K562 (cell line): Measurements from ENCODE around the gene ECE2. TPM values are rescaled to one million over a fixed set of nuclear protein-coding genes. Genes with fewer than 3 reads are reported as not detected.

ENCODE experiments used
- CBX1 ChIP-seq: sonication (generic); IDR thresholded peaks from 2 replicates; pipeline ENCODE4 v1.6.1; 2016; ENCODE audit warnings: antibody characterized with exemption, low read depth, mild to moderate bottlenecking
- DMBX1 ChIP-seq: fragments of 250-450 bp; sonication (Bioruptor Pico); IDR thresholded peaks from 2 replicates; pipeline ENCODE4 v1.8.0; 2022; ENCODE audit warnings: inconsistent platforms, mild to moderate bottlenecking, moderate library complexity, borderline replicate concordance
- FOS ChIP-seq: IDR thresholded peaks from 3 replicates; pipeline ENCODE4 v1.6.1; 2011; ENCODE audit not compliant: insufficient read length; ENCODE audit errors: extremely low read depth
- FOSL1 ChIP-seq: fragments of 200-800 bp; sonication (Bioruptor generic); conservative IDR thresholded peaks from 2 replicates; pipeline ENCODE4 v1.6.1; 2016; ENCODE audit warnings: missing genetic modification characterization, missing compliant biosample characterization
- FOXM1 ChIP-seq, 2 experiments: fragments of 450-650 bp in 1 of 2; sonication (generic) in 1 of 2; formaldehyde crosslinking in 1 of 2; IDR thresholded peaks; 2 replicates each; pipeline versions ENCODE4 v1.6.1 to v1.9.0; 2017 to 2022; ENCODE audit warnings: low read depth in 2 of 2, mild to moderate bottlenecking in 2 of 2, missing genetic modification reagents in 1 of 2, moderate library complexity in 1 of 2
- HDAC8 ChIP-seq: fragments of 450-650 bp; IDR thresholded peaks from 2 replicates; pipeline ENCODE4 v1.6.1; 2016; ENCODE audit warnings: mild to moderate bottlenecking, missing genetic modification characterization, moderate library complexity, missing compliant biosample characterization
- ID3 ChIP-seq, 2 experiments: fragments of 250-450 bp in 1 of 2; fragments of 450-650 bp in 1 of 2; sonication (Bioruptor Pico) in 1 of 2; IDR thresholded peaks; 2 replicates each; pipeline versions ENCODE4 v1.6.1 to v1.8.0; 2016 to 2021; ENCODE audit warnings: mild to moderate bottlenecking in 2 of 2, moderate library complexity in 2 of 2, missing compliant biosample characterization in 1 of 2, missing genetic modification characterization in 1 of 2
- JUND ChIP-seq, 2 experiments: IDR thresholded peaks; 2 replicates in 1 of 2; 3 replicates in 1 of 2; pipeline ENCODE4 v1.6.1; 2011; ENCODE audit warnings: borderline replicate concordance in 2 of 2, low read depth in 2 of 2, low read length in 2 of 2, improper control_type of control experiment in 1 of 2, missing biosample characterization in 1 of 2, missing genetic modification characterization in 1 of 2, missing genetic modification reagents in 1 of 2
- KDM1A ChIP-seq, 2 experiments: fragments of 450-650 bp; IDR thresholded peaks; 2 replicates each; pipeline ENCODE4 v1.6.1; 2016; ENCODE audit warnings: mild to moderate bottlenecking in 2 of 2
- MAX ChIP-seq: sonication (generic); formaldehyde crosslinking; IDR thresholded peaks from 2 replicates; pipeline ENCODE4 v1.9.0; 2022; ENCODE audit warnings: mild to moderate bottlenecking, missing genetic modification reagents
- MBD2 ChIP-seq: sonication (generic); IDR thresholded peaks from 2 replicates; pipeline ENCODE4 v1.6.1; 2016; ENCODE audit warnings: low read depth, borderline replicate concordance
- MTA1 ChIP-seq: fragments of 450-650 bp; IDR thresholded peaks from 2 replicates; pipeline ENCODE4 v1.6.1; 2017; ENCODE audit warnings: borderline replicate concordance
- NCOA2 ChIP-seq, 2 experiments: fragments of 450-650 bp; IDR thresholded peaks; 2 replicates each; pipeline ENCODE4 v1.6.1; 2018; ENCODE audit warnings: mild to moderate bottlenecking in 2 of 2, moderate library complexity in 1 of 2; ENCODE audit not compliant: partially characterized antibody in 2 of 2
- NCOA6 ChIP-seq: fragments of 450-650 bp; IDR thresholded peaks from 2 replicates; pipeline ENCODE4 v1.6.1; 2017; ENCODE audit warnings: mild to moderate bottlenecking
- SAFB2 ChIP-seq: fragments of 200-400 bp; formaldehyde crosslinking; IDR thresholded peaks from 2 replicates; pipeline ENCODE4 v1.6.1; 2018; ENCODE audit warnings: borderline replicate concordance, low read length, low read depth, moderate library complexity; ENCODE audit not compliant: severe bottlenecking
- TOE1 ChIP-seq, 2 experiments: fragments of 450-650 bp in 1 of 2; sonication (generic) in 1 of 2; formaldehyde crosslinking in 1 of 2; IDR thresholded peaks; 2 replicates each; pipeline versions ENCODE4 v1.7.1 to v1.8.0; 2016 to 2022; ENCODE audit warnings: borderline replicate concordance in 2 of 2, mild to moderate bottlenecking in 2 of 2, antibody characterized with exemption in 1 of 2, inconsistent platforms in 1 of 2, low read depth in 1 of 2, missing genetic modification reagents in 1 of 2, moderate library complexity in 1 of 2
- YY1 ChIP-seq, 3 experiments: IDR thresholded peaks; 2 replicates each; pipeline ENCODE4 v1.6.1; 2011; ENCODE audit warnings: low read length in 2 of 3, mild to moderate bottlenecking in 2 of 3, moderate library complexity in 2 of 3, borderline replicate concordance in 1 of 3, control low read depth in 1 of 3, low read depth in 1 of 3; ENCODE audit not compliant: insufficient read depth in 3 of 3, insufficient replicate concordance in 2 of 3, control insufficient read depth in 1 of 3, insufficient read length in 1 of 3; ENCODE audit errors: extremely low read depth in 1 of 3
- ZNF263 ChIP-seq: sonication (generic); formaldehyde crosslinking; IDR thresholded peaks from 2 replicates; pipeline ENCODE4 v1.8.0; 2022; ENCODE audit warnings: mild to moderate bottlenecking, missing genetic modification reagents, borderline replicate concordance
- ZNF274 ChIP-seq: IDR thresholded peaks from 2 replicates; pipeline ENCODE4 v1.6.1; 2011; ENCODE audit warnings: low read depth, mild to moderate bottlenecking, low read length, moderate library complexity, borderline replicate concordance
- polyA plus RNA-seq, 8 experiments: library from polyadenylated mRNA; depleted of rRNA in 4 of 8; stranded (reverse) in 5 of 8; unstranded in 3 of 8; fragments of >200 nt; fragmentation: Nextera tagmentation in 2 of 8; fragmentation: Illumina TruSeq in 1 of 8; extraction: Ambion mirVana in 2 of 8; extraction: Trizol in 1 of 8; gene quantifications; 2 replicates each; pipeline versions ENCODE4 v1.2.1 to v1.2.3, GENCODE V29; 2011 to 2014; ENCODE audit warnings: inconsistent platforms in 1 of 8, missing spikeins in 1 of 8
- total RNA-seq, 7 experiments: library from RNA; depleted of rRNA in 6 of 7; stranded (reverse); fragments of >200 nt in 6 of 7; fragmentation: Illumina TruSeq in 2 of 7; extraction: Trizol in 2 of 7; gene quantifications; 2 replicates each; pipeline versions ENCODE4 v1.2.1 to v1.2.3, GENCODE V29; 2011 to 2021; ENCODE audit warnings: low replicate concordance in 1 of 7
- TF ChIP-seq, protein P1 (sequence below): sonication (generic); formaldehyde crosslinking; IDR thresholded peaks from 2 replicates; pipeline ENCODE4 v1.8.0; 2023; ENCODE audit warnings: mild to moderate bottlenecking, missing genetic modification reagents
- TF ChIP-seq, protein P2 (sequence below): IDR thresholded peaks from 2 replicates; pipeline ENCODE4 v1.6.1; 2011; ENCODE audit not compliant: insufficient read length; ENCODE audit errors: extremely low read depth
- TF ChIP-seq, protein P3 (sequence below): sonication (generic); formaldehyde crosslinking; IDR thresholded peaks from 2 replicates; pipeline ENCODE4 v1.8.0; 2022; ENCODE audit warnings: mild to moderate bottlenecking, missing genetic modification reagents

The ECE2 gene
- total and polyA plus RNA-seq, 9 of the 15 experiments (the other 6 are each of a cell fraction or from before 2014, with no cell fraction given): not detected

GRCh38 chr3:184334470-184335158, 58.8 kb downstream of the ECE2 start (continued):
- TF ChIP-seq CBX1 (no peak), ID3 (CRISPR knock-in tag; IDR thresholded peaks at IDR 0.05) (no peak), ID3 (tag; IDR thresholded peaks at IDR 0.05) (no peak), SAFB2 (no peak), TOE1 (IDR thresholded peaks at IDR 0.05; ENCODE audit: borderline replicate concordance) (no peak), TOE1 (CRISPR knock-in tag; IDR thresholded peaks at IDR 0.05; ENCODE audit: borderline replicate concordance, low read depth) (no peak), FOXM1 (IDR thresholded peaks at IDR 0.05; ENCODE audit: low read depth) (no peak), FOXM1 (CRISPR knock-in tag; IDR thresholded peaks at IDR 0.05; ENCODE audit: low read depth) (no peak), MAX (no peak), DMBX1 (CRISPR knock-in tag) (no peak), YY1 (IDR thresholded peaks at IDR 0.05; ENCODE audit: borderline replicate concordance in 1 of 3, control insufficient read depth in 1 of 3, extremely low read depth in 1 of 3, insufficient read depth in 3 of 3, insufficient read length in 1 of 3, insufficient replicate concordance in 2 of 3, low read depth in 1 of 3, low read length in 2 of 3) (no peak), ZNF263 (CRISPR knock-in tag) (no peak), JUND (IDR thresholded peaks at IDR 0.05; ENCODE audit: borderline replicate concordance, low read depth, low read length) (peak; percentile 93), JUND (tag; IDR thresholded peaks at IDR 0.05; ENCODE audit: borderline replicate concordance, low read depth, low read length) (peak; percentile 84; the same call in 2 of the 3 replicates), NCOA6 (no peak), MBD2 (no peak), FOS (peak; percentile 30), ZNF274 (no peak), FOSL1 (tag) (peak; percentile 93), KDM1A (IDR thresholded peaks at IDR 0.05) (peak; percentile 43 to 64), MTA1 (no peak), NCOA2 (IDR thresholded peaks at IDR 0.05; ENCODE audit: partially characterized antibody in 2 of 2) (no peak), HDAC8 (no peak)
- TF ChIP-seq, protein P1, sequence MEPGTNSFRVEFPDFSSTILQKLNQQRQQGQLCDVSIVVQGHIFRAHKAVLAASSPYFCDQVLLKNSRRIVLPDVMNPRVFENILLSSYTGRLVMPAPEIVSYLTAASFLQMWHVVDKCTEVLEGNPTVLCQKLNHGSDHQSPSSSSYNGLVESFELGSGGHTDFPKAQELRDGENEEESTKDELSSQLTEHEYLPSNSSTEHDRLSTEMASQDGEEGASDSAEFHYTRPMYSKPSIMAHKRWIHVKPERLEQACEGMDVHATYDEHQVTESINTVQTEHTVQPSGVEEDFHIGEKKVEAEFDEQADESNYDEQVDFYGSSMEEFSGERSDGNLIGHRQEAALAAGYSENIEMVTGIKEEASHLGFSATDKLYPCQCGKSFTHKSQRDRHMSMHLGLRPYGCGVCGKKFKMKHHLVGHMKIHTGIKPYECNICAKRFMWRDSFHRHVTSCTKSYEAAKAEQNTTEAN: no peak
- TF ChIP-seq, protein P2, sequence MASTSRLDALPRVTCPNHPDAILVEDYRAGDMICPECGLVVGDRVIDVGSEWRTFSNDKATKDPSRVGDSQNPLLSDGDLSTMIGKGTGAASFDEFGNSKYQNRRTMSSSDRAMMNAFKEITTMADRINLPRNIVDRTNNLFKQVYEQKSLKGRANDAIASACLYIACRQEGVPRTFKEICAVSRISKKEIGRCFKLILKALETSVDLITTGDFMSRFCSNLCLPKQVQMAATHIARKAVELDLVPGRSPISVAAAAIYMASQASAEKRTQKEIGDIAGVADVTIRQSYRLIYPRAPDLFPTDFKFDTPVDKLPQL: no peak
- TF ChIP-seq, protein P3, sequence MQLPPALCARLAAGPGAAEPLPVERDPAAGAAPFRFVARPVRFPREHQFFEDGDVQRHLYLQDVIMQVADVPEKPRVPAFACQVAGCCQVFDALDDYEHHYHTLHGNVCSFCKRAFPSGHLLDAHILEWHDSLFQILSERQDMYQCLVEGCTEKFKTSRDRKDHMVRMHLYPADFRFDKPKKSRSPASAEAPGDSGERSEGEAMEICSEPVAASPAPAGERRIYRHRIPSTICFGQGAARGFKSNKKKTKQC (CRISPR knock-in tag): no peak
